Measurements from ENCODE around the gene BCO2. TPM values are rescaled to one million over a fixed set of nuclear protein-coding genes. Genes with fewer than 3 reads are reported as not detected.

Gene BCO2
- total and polyA plus RNA-seq, 10 of the 15 experiments (the other 5 are each of a cell fraction or from before 2014, with no cell fraction given) = 0.29 to 1.0 (median 0.57) TPM

GRCh38 chr11:112210890-112211289 is 35.6 kb downstream of the BCO2 start:
- ATAC-seq = no peak
- in situ Hi-C loops (cut with MboI) = no loop called here
- TF ChIP-seq BACH1 (IDR thresholded peaks at IDR 0.05; ENCODE audit: borderline replicate concordance) (no peak), SREBF1 (IDR thresholded peaks at IDR 0.05; ENCODE audit: low read length) (no peak), ZZZ3 (IDR thresholded peaks at IDR 0.05; ENCODE audit: control insufficient read depth, insufficient read length, low read depth) (no peak), NFXL1 (IDR thresholded peaks at IDR 0.05; ENCODE audit: borderline replicate concordance) (no peak), NR2F1 (conservative IDR thresholded peaks at IDR 0.05) (no peak), RB1 (IDR thresholded peaks at IDR 0.05; ENCODE audit: borderline replicate concordance) (no peak), CHD4 (IDR thresholded peaks at IDR 0.05) (no peak), TCF7 (IDR thresholded peaks at IDR 0.05; ENCODE audit: borderline replicate concordance) (no peak), EGR1 (IDR thresholded peaks at IDR 0.05; ENCODE audit: borderline replicate concordance in 1 of 2, low read depth in 2 of 2, low read length in 2 of 2) (no peak), RBBP5 (conservative IDR thresholded peaks at IDR 0.05) (no peak), EED (IDR thresholded peaks at IDR 0.05; ENCODE audit: low read depth) (no peak), SMARCA5 (IDR thresholded peaks at IDR 0.05) (no peak)
- TF ChIP-seq, protein P1, sequence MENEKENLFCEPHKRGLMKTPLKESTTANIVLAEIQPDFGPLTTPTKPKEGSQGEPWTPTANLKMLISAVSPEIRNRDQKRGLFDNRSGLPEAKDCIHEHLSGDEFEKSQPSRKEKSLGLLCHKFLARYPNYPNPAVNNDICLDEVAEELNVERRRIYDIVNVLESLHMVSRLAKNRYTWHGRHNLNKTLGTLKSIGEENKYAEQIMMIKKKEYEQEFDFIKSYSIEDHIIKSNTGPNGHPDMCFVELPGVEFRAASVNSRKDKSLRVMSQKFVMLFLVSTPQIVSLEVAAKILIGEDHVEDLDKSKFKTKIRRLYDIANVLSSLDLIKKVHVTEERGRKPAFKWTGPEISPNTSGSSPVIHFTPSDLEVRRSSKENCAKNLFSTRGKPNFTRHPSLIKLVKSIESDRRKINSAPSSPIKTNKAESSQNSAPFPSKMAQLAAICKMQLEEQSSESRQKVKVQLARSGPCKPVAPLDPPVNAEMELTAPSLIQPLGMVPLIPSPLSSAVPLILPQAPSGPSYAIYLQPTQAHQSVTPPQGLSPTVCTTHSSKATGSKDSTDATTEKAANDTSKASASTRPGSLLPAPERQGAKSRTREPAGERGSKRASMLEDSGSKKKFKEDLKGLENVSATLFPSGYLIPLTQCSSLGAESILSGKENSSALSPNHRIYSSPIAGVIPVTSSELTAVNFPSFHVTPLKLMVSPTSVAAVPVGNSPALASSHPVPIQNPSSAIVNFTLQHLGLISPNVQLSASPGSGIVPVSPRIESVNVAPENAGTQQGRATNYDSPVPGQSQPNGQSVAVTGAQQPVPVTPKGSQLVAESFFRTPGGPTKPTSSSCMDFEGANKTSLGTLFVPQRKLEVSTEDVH (IDR thresholded peaks at IDR 0.05; ENCODE audit: low read depth, partially characterized antibody) = no peak
- TF ChIP-seq, protein P2, sequence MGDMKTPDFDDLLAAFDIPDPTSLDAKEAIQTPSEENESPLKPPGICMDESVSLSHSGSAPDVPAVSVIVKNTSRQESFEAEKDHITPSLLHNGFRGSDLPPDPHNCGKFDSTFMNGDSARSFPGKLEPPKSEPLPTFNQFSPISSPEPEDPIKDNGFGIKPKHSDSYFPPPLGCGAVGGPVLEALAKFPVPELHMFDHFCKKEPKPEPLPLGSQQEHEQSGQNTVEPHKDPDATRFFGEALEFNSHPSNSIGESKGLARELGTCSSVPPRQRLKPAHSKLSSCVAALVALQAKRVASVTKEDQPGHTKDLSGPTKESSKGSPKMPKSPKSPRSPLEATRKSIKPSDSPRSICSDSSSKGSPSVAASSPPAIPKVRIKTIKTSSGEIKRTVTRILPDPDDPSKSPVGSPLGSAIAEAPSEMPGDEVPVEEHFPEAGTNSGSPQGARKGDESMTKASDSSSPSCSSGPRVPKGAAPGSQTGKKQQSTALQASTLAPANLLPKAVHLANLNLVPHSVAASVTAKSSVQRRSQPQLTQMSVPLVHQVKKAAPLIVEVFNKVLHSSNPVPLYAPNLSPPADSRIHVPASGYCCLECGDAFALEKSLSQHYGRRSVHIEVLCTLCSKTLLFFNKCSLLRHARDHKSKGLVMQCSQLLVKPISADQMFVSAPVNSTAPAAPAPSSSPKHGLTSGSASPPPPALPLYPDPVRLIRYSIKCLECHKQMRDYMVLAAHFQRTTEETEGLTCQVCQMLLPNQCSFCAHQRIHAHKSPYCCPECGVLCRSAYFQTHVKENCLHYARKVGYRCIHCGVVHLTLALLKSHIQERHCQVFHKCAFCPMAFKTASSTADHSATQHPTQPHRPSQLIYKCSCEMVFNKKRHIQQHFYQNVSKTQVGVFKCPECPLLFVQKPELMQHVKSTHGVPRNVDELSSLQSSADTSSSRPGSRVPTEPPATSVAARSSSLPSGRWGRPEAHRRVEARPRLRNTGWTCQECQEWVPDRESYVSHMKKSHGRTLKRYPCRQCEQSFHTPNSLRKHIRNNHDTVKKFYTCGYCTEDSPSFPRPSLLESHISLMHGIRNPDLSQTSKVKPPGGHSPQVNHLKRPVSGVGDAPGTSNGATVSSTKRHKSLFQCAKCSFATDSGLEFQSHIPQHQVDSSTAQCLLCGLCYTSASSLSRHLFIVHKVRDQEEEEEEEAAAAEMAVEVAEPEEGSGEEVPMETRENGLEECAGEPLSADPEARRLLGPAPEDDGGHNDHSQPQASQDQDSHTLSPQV (IDR thresholded peaks at IDR 0.05) = no peak
- TF ChIP-seq, protein P3, sequence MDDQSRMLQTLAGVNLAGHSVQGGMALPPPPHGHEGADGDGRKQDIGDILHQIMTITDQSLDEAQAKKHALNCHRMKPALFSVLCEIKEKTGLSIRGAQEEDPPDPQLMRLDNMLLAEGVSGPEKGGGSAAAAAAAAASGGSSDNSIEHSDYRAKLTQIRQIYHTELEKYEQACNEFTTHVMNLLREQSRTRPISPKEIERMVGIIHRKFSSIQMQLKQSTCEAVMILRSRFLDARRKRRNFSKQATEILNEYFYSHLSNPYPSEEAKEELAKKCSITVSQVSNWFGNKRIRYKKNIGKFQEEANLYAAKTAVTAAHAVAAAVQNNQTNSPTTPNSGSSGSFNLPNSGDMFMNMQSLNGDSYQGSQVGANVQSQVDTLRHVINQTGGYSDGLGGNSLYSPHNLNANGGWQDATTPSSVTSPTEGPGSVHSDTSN (IDR thresholded peaks at IDR 0.05; ENCODE audit: insufficient replicate concordance, low read depth, low read length) = no peak
- no peaks in the 10 kb centered on the region for H3K27me3 ChIP-seq (replicated peaks in 1 of 2; ENCODE audit: control insufficient read depth in 2 of 2, insufficient read depth in 2 of 2, low read length in 1 of 2)
- POLR2A ChIA-PET = no interaction called here
- 3% methylated on average over 1 of the region's 1 CpG for WGBS (ENCODE audit: insufficient coverage, insufficient replicate concordance, low lambda C conversion rate, missing lambda C conversion rate)
- CTCF ChIA-PET = no interaction called here
- no peaks in the 10 kb centered on the region for H3K4me1 ChIP-seq (ENCODE audit: control insufficient read depth, insufficient read depth, low read length)
- no peak overlapping the region for H2AFZ ChIP-seq (ENCODE audit: control insufficient read depth, low read depth, low read length)
- H3K9ac ChIP-seq (ENCODE audit: control insufficient read depth, insufficient read depth, low read length) = no peak overlapping the region
- no TSS peak for BruUV-seq (replicated peaks)
- no peak overlapping the region for H3K27ac ChIP-seq (ENCODE audit: control insufficient read depth, insufficient read depth)
- no peaks in the 10 kb centered on the region for H3K36me3 ChIP-seq (ENCODE audit: control insufficient read depth in 2 of 2, insufficient read depth in 2 of 2, low read length in 1 of 2)
- SMC1A ChIA-PET (ENCODE audit: uncharacterized antibody, unreplicated experiment) = no interaction called here
- no peaks in the 10 kb centered on the region for H3K9me3 ChIP-seq (replicated peaks; ENCODE audit: control insufficient read depth, insufficient read depth, low read length)
- no peaks in the 10 kb centered on the region for H3K79me2 ChIP-seq (ENCODE audit: control insufficient read depth, insufficient read depth, low read length)
- FAIRE-seq = no peak
- H3K4me3 ChIP-seq = no peak overlapping the region
- intact Hi-C loops (cut with micrococcal nuclease; ENCODE audit: unreplicated experiment) = loop anchor here (10.0 kb wide), 1 partner anchor 1324 kb away; no protein-coding TSS in a partner anchor
- H3K4me2 ChIP-seq (ENCODE audit: control insufficient read depth, insufficient read depth) = no peak overlapping the region
- RAD21 ChIA-PET (ENCODE audit: unreplicated experiment) = no interaction called here
- no peaks in the 10 kb centered on the region for H4K20me1 ChIP-seq (ENCODE audit: control insufficient read depth, insufficient read depth)
- DNase-seq (ENCODE audit: low read depth, low spot score) = no peak

Data from GM12878 (cell line).